Occipital lobe (tissue), 2 donors: ENCODE data around the gene TNP2. TPM values are rescaled to one million over a fixed set of nuclear protein-coding genes. Genes with fewer than 3 reads are reported as not detected.
A peak's percentile ranks its signal among the peaks of the same experiment; 100 is the strongest.
"Not testable (repeated sequence)": the region's sequence is repeated elsewhere in the genome, so short reads cannot be mapped to it uniquely, and the experiment has no call there.

Source experiments
- DNase-seq: peaks from one replicate; lab custom pipeline; 2025; lab: John Stamatoyannopoulos, UW
- total RNA-seq: library from RNA; depleted of rRNA; stranded (reverse); fragments of >200 nt; gene quantifications from one replicate; pipeline ENCODE4 v1.2.3, GENCODE V29; 2014

The TNP2 gene
- total RNA-seq, 1 donor from 2014 or later, result not detected

- DNase-seq, result no peak
Observed at GRCh38 chr16:11300560-11300892, 31.4 kb upstream of the TNP2 start.

GRCh38 chr16:11299865-11300559 is 30.9 kb upstream of the TNP2 start:
- no peak for DNase-seq

DNA sequence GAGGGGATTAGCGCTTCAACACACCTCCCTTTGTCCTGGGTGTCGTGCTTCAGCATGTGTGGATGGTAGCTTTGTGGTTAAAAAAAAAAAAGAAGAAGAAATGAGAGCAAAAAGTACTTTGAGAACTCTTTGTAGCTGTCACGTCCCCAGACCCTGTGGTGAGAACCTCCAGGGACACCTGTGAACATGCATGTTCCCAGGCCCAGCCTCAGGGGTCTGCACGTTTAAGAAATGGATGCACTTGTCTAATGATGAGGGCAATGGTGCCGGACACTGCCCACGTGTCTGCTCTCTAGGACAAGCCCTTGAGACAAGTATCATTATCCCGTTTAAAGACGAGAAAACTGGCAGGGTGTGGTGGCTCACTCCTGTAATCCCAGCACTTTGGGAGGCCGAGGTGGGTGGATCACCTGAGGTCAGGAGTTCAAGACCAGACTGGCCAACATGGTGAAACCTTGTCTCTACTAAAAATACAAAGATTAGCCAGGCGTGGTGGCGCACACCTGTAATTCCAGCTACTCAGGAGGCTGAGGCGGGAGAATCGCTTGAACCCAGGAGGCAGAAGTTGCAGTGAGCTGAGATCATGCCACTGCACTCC is 29.9 kb upstream of the TNP2 start:
- not testable (repeated sequence) for DNase-seq

- DNase-seq, result no peak
Observed at GRCh38 chr16:11298143-11298900, 29.2 kb upstream of the TNP2 start.

DNA sequence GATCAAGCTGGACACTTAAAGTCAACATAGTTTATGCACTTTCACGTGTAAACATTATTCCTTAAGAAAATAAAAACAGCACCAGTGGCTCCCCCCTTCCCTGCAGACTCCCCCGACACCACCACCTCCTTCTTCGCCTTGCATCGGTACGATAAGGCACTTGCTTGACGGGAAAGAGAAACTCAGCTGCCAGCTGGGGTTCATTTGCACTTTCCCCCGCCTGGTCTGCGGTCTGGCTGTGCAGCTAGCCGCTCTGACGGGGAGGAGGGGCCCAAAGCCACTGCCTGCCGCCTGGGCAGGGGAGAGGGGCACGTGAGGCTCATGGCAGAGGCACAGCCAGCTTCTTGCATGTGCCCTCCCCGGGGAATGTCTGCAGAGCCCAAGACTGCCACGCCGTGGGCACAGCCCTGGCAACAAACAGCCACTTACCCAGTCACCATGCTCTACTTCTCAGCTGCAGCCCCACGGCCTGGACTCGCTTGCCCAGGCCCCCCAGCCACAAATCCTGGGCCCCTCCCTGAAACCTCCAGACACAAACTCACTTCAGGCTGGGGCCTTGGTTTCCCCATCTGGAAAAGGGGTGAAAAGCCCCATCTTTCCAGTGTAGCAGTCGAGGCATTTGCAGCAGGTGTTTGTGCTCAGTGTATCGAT is 28.5 kb upstream of the TNP2 start:
- DNase-seq, result peak; percentile 77

- no peak for DNase-seq
Observed at GRCh38 chr16:11296706-11297491, 27.8 kb upstream of the TNP2 start.

DNA sequence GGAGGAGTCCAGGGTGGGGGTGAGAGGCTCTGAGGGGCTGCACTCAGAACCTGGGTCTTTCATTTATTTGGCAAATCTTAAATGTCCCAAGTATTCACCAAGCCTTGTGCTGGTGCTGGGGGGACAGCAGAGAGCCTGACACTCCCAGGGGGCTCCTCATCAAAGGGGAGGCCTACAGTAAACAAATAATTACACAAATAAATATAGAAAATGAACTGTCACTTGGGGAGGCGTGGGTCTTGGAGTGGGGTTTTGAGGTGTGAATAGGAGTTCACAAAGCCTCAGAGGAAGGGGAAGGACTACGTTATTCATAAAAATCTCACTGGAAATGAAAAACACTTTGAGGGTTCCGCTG is 27.2 kb upstream of the TNP2 start:
- no peak for DNase-seq

- DNase-seq, result no peak
Observed at GRCh38 chr16:11295672-11296071, 26.5 kb upstream of the TNP2 start.

DNA sequence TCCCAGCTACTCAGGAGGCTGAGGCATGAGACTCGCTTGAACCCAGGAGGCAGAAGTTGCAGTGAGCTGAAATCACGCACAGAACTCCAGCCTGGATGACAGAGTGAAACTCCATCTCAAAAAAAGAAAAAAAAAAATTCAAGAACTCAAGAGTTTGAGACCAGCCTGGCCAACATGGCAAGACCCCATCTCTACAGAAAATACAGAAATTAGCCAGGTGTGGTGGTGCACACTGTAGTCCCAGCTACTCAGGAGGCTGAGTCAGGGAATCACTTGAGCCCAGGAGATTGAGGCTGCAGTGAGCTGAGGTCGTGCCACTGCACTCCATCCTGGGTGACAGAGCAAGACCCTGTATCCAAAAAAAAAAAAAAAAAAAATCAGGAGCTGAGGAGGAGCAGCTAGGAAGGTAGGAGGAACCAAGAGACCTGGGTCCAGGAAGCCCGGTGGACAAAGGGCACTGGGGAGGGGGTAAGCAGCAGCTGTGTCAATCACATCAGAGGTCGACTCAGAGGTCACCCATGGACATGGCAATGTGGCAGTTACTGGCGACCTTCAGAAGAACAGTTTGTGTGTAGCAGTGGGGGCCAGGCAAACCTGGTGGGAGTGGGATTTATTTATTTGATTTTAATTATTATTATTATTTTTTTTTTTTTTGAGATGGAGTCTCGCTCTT is 23.1 kb upstream of the TNP2 start:
- DNase-seq, result no peak

DNA sequence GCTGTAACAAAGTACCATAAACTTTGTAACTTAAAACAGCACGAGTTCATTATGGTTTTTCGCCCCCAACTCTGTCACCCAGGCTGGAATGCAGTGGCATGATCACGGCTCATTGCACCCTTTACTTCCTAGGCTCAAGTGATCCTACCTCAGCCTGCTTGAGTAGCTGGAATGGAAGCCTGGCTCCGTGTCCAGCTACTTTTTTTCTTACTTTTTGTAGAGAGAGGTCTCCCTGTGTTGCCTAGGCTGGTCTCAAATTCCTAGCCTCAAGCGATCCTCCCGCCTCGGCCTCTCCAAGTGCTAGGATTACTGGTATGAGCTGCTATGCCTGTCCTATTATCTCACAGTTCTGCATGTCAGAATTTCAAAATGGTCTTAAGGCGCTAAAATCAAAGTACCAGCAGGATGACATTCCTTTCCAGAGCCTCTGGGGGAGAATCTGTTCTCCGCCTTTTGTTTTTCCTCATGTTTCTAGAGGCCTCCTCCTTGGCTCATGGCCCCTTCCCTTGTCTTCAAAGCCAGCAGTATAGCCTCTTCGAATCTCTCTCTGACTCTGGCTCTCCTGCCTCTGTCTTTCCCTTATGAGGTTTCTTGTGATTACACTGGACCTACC is 22.1 kb upstream of the TNP2 start:
- DNase-seq, result no peak

DNA sequence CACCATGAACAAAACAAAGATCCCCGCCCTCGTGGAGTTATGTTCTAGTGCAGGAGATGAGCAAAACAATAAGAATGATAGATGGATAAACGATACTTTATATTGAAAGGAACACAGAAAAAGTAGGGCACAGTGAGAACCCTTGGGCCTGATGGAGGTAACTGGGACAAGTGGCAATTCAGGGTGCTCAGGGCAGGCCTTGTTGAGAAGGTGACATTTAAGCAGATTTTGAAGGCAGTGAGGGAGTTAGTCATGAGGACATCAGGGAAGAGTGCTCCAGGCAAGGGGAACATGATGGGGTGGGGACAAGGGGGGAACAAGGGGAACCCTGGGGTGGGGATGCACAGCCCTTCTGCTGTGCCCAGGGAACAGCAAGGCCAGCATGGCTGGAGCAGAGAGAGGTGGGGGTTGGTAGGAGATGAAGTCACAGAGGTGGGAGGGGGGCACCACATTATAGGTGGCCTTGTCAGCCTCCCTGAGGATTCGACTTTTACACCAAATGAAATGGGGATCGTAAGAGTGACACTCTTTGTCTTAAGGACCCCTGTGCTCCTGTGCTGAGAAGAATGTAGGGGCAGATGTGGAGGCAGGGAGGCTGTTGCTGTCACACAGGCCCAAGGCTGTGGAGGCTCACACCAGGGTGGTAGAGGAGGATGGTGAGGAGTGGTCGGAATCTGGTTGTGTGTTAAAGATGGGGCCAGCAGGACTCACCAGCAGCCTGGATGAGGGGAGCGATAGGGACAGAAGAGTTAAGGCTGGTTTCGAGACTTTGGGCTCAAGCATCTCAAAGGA is 21.2 kb upstream of the TNP2 start:
- no peak for DNase-seq

- DNase-seq, result not testable (repeated sequence)
Observed at GRCh38 chr16:11289696-11290095, 20.6 kb upstream of the TNP2 start.

GRCh38 chr16:11289202-11289601 is 20.1 kb upstream of the TNP2 start:
- no peak for DNase-seq

GRCh38 chr16:11285842-11286241 is 16.7 kb upstream of the TNP2 start:
- no peak for DNase-seq

- no peak for DNase-seq
Observed at GRCh38 chr16:11283820-11284248, 14.7 kb upstream of the TNP2 start.

DNA sequence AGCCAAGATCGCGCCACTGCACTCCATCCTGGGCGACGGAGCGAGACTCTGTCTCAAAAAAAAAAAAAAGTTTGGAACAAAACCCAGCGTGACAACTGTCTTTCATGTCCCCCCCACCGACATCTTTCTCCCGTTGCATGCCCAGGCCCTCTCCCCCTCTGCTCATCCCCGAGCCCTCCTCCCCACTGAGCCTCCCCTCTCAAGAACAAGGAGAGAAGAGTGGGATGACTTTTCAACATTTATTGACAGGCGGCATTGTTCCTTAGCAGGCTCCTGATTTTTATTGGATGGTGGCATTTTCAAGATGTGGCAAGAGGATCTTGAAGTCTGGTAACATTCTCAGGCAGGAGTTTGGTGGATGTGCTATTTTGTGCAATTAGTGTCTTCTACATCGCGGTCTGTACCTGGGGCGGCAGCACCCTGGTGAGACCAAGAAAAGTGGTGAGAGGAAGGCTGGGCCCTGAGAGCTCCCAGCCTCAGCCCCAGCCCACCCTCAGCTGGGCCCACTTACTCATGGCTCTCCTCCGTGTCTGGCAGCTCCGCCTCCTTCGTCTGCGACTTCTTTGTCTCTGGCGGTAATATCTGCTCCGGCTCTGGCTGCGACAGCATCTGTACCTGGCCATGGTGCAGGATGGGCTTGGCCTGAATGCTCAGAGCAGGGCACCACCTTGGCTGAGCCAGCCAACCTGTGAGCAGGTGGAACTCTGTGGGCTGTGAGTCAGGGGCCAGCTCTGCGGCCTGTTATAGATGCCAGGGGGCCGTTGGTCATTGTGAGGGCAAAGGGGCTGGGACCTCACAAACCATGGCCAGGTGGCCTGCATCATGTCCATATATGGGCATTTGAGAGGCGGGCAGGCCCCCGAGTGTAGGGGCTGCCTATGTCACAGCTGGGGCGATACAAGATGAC is 11.7 kb upstream of the TNP2 start, which contains the start of gene PRM1:
TSS of gene PRM1 (minus strand) at position 715 of the 907 bp plus-strand sequence. CDS start at position 623, 92 bp downstream.
- no peak for DNase-seq

DNA sequence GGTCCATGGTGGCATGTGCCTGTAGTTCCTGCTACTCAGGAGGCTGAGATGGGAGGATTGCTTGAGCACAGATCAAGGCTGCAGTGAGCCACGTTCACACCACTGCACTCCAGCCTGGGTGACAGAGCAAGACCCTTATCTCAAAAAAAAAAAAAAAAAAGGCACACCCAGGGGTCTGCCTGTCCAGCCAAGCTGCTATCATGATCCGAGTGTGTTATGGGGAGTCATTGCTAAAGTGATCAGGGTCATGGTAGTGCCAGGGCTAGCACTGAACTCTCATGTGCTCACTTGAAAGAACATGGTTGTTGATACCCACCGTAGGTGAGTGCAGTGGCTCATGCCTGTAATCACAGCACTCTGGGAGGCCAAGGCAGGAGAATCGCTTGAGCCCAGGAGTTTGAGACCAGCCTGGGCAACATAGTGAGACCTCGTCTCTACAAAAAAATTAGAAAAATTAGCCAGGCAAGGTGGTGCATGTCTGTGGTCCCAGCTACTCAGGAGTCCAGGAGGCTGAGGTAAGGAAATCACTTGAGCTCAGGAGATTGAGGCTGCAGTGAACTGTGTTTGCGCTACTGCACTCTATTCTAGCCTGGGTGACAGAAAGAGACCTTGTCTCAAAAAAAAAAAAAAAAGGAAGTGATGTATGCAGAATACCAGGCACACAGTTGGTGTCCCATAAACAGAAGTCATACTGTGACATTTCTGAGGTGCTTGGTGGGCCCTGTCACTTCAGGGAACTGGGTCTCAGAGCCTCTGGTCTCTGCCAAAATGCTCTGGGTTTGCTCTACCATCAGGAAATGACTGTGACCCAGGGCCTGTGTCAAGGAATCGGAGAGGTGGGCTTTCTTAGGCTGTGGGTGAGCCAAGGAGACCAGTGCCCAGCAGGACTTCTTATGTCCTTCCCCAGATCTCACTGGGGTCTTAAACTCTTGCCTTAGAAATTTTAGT is 9.8 kb upstream of the TNP2 start:
- no peak for DNase-seq
